ENCODE measurements around the gene ZNF726.

DNA sequence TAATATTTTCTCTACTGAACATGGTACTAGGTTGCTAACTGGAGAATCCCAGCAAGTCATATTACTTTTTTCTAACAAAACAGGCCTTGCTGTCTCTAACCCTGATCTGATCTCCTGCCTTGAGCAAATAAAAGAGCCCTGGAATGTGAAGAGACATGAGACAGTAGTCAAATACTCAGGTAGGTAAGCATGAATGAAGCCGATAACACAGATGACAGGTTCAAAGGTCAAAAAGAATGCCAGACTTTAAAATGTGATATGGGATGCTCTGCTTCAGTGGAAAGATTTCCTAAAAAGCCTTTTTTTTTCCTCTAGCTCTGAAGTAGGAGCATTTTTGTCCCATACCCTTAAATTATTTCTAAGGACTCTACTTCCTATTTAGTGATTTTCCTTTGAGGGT lies 28.7 kb downstream of the ZNF726 start:
- TF ChIP-seq, protein P1, sequence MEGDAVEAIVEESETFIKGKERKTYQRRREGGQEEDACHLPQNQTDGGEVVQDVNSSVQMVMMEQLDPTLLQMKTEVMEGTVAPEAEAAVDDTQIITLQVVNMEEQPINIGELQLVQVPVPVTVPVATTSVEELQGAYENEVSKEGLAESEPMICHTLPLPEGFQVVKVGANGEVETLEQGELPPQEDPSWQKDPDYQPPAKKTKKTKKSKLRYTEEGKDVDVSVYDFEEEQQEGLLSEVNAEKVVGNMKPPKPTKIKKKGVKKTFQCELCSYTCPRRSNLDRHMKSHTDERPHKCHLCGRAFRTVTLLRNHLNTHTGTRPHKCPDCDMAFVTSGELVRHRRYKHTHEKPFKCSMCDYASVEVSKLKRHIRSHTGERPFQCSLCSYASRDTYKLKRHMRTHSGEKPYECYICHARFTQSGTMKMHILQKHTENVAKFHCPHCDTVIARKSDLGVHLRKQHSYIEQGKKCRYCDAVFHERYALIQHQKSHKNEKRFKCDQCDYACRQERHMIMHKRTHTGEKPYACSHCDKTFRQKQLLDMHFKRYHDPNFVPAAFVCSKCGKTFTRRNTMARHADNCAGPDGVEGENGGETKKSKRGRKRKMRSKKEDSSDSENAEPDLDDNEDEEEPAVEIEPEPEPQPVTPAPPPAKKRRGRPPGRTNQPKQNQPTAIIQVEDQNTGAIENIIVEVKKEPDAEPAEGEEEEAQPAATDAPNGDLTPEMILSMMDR (IDR thresholded peaks at IDR 0.05 in 2 of 3, conservative IDR thresholded peaks at IDR 0.05 in 1 of 3; ENCODE audit: borderline replicate concordance in 1 of 3, insufficient read depth in 1 of 3, low read depth in 2 of 3, low read length in 2 of 3): no peak
- TF ChIP-seq POLR2AphosphoS5 (IDR thresholded peaks at IDR 0.05; ENCODE audit: low read depth, low read length) (no peak), EZH2phosphoT487 (IDR thresholded peaks at IDR 0.05; ENCODE audit: borderline replicate concordance) (no peak), FOSL1 (IDR thresholded peaks at IDR 0.05; ENCODE audit: low read depth) (no peak), ZNF274 (IDR thresholded peaks at IDR 0.05; ENCODE audit: low read depth, low read length) (no peak)

Measured in HCT116 (cell line).